ENCODE data around the gene DNM1. TPM values are rescaled to one million over a fixed set of nuclear protein-coding genes. Genes with fewer than 3 reads are reported as not detected.

Gene DNM1
- total and polyA plus RNA-seq, 2 of the 8 experiments (the other 6 are each of a cell fraction or from before 2014, with no cell fraction given) = 34.3 to 62.7 TPM

GRCh38 chr9:128190516-128191405 lies 12.4 kb upstream of the DNM1 start (continued):
- TF ChIP-seq SAP30 (IDR thresholded peaks at IDR 0.05; ENCODE audit: insufficient read depth, insufficient replicate concordance, low read length) = no peak
- no peak for TF ChIP-seq CTBP2 (IDR thresholded peaks at IDR 0.05; ENCODE audit: borderline replicate concordance, insufficient read depth, insufficient read length, low read length)
